ENCODE results near the gene DNAH8.
"Not testable (repeated sequence)": the region's sequence is repeated elsewhere in the genome, so short reads cannot be mapped to it uniquely, and the experiment has no call there.

Gene DNAH8

GRCh38 chr6:38684904-38685303 is 30.2 kb upstream of the DNAH8 start:
- Histone ChIP-seq H3K4me1 (peaks cover 20% of the 10 kb centered on the region), H3K4me2 (no peak overlapping the region), H4K20me1 (peaks cover 55% of the 10 kb centered on the region), H3K27ac (no peak overlapping the region), H3K9ac (no peak overlapping the region), H3K9me3 (no peaks in the 10 kb centered on the region), H3K36me3 (peaks cover 66% of the 10 kb centered on the region), H3K4me3 (no peak overlapping the region), H3K27me3 (no peaks in the 10 kb centered on the region)
- TF ChIP-seq Cebpa-rat (IDR thresholded peaks at IDR 0.05), result no peak

- Histone ChIP-seq H3K27ac (no peak overlapping the region), H3K9ac (no peak overlapping the region), H3K4me1 (peaks cover 23% of the 10 kb centered on the region), H3K9me3 (no peaks in the 10 kb centered on the region), H3K27me3 (no peaks in the 10 kb centered on the region), H3K4me3 (no peak overlapping the region), H3K4me2 (no peak overlapping the region), H4K20me1 (peaks cover 65% of the 10 kb centered on the region), H3K36me3 (peaks cover 52% of the 10 kb centered on the region)
- no peak for TF ChIP-seq Cebpa-rat (IDR thresholded peaks at IDR 0.05)
Observed at GRCh38 chr6:38686270-38687042, 28.7 kb upstream of the DNAH8 start.

- no peak overlapping the region for H3K9ac ChIP-seq
- H3K4me3 ChIP-seq, result no peak overlapping the region
- TF ChIP-seq Cebpa-rat (IDR thresholded peaks at IDR 0.05), result no peak
- peaks cover 49% of the 10 kb centered on the region for H3K36me3 ChIP-seq
- H3K27me3 ChIP-seq, result no peaks in the 10 kb centered on the region
- no peak overlapping the region for H3K4me2 ChIP-seq
- no peak overlapping the region for H3K27ac ChIP-seq
- peaks cover 23% of the 10 kb centered on the region for H3K4me1 ChIP-seq
- peaks cover 70% of the 10 kb centered on the region for H4K20me1 ChIP-seq
- no peaks in the 10 kb centered on the region for H3K9me3 ChIP-seq
Observed at GRCh38 chr6:38687043-38687353, 28.1 kb upstream of the DNAH8 start.

GRCh38 chr6:38687549-38687948 is 27.6 kb upstream of the DNAH8 start:
- Histone ChIP-seq H3K9me3 (no peaks in the 10 kb centered on the region), H3K27me3 (no peaks in the 10 kb centered on the region), H3K9ac (no peak overlapping the region), H3K36me3 (peaks cover 43% of the 10 kb centered on the region), H3K4me2 (no peak overlapping the region), H3K27ac (no peak overlapping the region), H3K4me3 (no peak overlapping the region), H3K4me1 (peaks cover 23% of the 10 kb centered on the region), H4K20me1 (peaks cover 76% of the 10 kb centered on the region)
- TF ChIP-seq Cebpa-rat (IDR thresholded peaks at IDR 0.05), result no peak

GRCh38 chr6:38688579-38689087 is 26.5 kb upstream of the DNAH8 start:
- Histone ChIP-seq H3K9ac (no peak overlapping the region; the same call in 1 of the 2 replicates), H3K36me3 (peaks cover 32% of the 10 kb centered on the region), H3K27me3 (no peaks in the 10 kb centered on the region), H3K4me2 (peak overlapping the region; percentile 70), H3K27ac (peak overlapping the region; percentile 28), H4K20me1 (peaks cover 72% of the 10 kb centered on the region), H3K4me1 (peaks cover 23% of the 10 kb centered on the region), H3K9me3 (no peaks in the 10 kb centered on the region), H3K4me3 (no peak overlapping the region)
- TF ChIP-seq Cebpa-rat (IDR thresholded peaks at IDR 0.05), result no peak

- Histone ChIP-seq H4K20me1 (peaks cover 53% of the 10 kb centered on the region), H3K27ac (no peak overlapping the region), H3K4me3 (no peak overlapping the region), H3K9ac (no peak overlapping the region), H3K9me3 (peaks cover 32% of the 10 kb centered on the region), H3K4me1 (no peaks in the 10 kb centered on the region), H3K27me3 (no peaks in the 10 kb centered on the region), H3K36me3 (peaks cover 60% of the 10 kb centered on the region), H3K4me2 (no peak overlapping the region)
- TF ChIP-seq Cebpa-rat (IDR thresholded peaks at IDR 0.05), result no peak
Observed at GRCh38 chr6:38695227-38695900, 19.7 kb upstream of the DNAH8 start.

GRCh38 chr6:38695933-38696332 is 19.2 kb upstream of the DNAH8 start:
- Histone ChIP-seq H3K4me1 (no peaks in the 10 kb centered on the region), H3K27ac (no peak overlapping the region), H4K20me1 (peaks cover 52% of the 10 kb centered on the region), H3K27me3 (no peaks in the 10 kb centered on the region), H3K9ac (no peak overlapping the region), H3K9me3 (peaks cover 38% of the 10 kb centered on the region), H3K36me3 (peaks cover 66% of the 10 kb centered on the region), H3K4me3 (no peak overlapping the region), H3K4me2 (no peak overlapping the region)
- no peak for TF ChIP-seq Cebpa-rat (IDR thresholded peaks at IDR 0.05)

- Histone ChIP-seq H3K27ac (no peak overlapping the region), H3K4me2 (no peak overlapping the region), H3K9ac (no peak overlapping the region), H3K36me3 (peaks cover 69% of the 10 kb centered on the region), H3K27me3 (no peaks in the 10 kb centered on the region), H3K4me1 (no peaks in the 10 kb centered on the region), H3K4me3 (no peak overlapping the region), H4K20me1 (peaks cover 48% of the 10 kb centered on the region), H3K9me3 (peaks cover 41% of the 10 kb centered on the region)
- no peak for TF ChIP-seq Cebpa-rat (IDR thresholded peaks at IDR 0.05)
Observed at GRCh38 chr6:38696345-38696744, 18.8 kb upstream of the DNAH8 start.

- Histone ChIP-seq H4K20me1 (peaks cover 35% of the 10 kb centered on the region), H3K4me1 (peaks cover 5% of the 10 kb centered on the region; the same call in 1 of the 2 replicates), H3K9ac (no peak overlapping the region), H3K36me3 (peaks cover 70% of the 10 kb centered on the region), H3K9me3 (peaks cover 45% of the 10 kb centered on the region), H3K4me2 (no peak overlapping the region), H3K27me3 (no peaks in the 10 kb centered on the region), H3K4me3 (no peak overlapping the region), H3K27ac (no peak overlapping the region)
- TF ChIP-seq Cebpa-rat (IDR thresholded peaks at IDR 0.05), result no peak
Observed at GRCh38 chr6:38697846-38698245, 17.3 kb upstream of the DNAH8 start.

- not testable (repeated sequence) for H3K27ac ChIP-seq, H3K4me1 ChIP-seq, H3K4me2 ChIP-seq, H3K4me3 ChIP-seq, H3K9ac ChIP-seq, H3K27me3 ChIP-seq
- Histone ChIP-seq H3K36me3 (peaks cover 61% of the 10 kb centered on the region), H4K20me1 (peaks cover 35% of the 10 kb centered on the region), H3K9me3 (peaks cover 38% of the 10 kb centered on the region)
Observed at GRCh38 chr6:38699702-38700101, 15.4 kb upstream of the DNAH8 start.

Measured in BLaER1 (cell line).